Loucy (cell line): ENCODE data around the gene POLR1D.

Experiments used
- H2AFZ ChIP-seq: fragments of 200-600 bp; sonication (generic); 2 replicates; pipeline ENCODE4 v1.6.0; 2016; ENCODE audit warnings: antibody characterized with exemption, mild to moderate bottlenecking, low read length, moderate library complexity
- H3F3A ChIP-seq: fragments of 200-600 bp; 2 replicates; pipeline ENCODE4 v1.6.0; 2016; ENCODE audit warnings: antibody characterized with exemption, low read depth, mild to moderate bottlenecking
- H3K27me3 ChIP-seq: fragments of 200-600 bp; sonication (generic); 2 replicates; pipeline ENCODE4 v1.6.1; 2014; ENCODE audit warnings: low read length, mild to moderate bottlenecking; ENCODE audit not compliant: insufficient read depth, poor library complexity, severe bottlenecking
- H3K36me3 ChIP-seq: fragments of 200-600 bp; sonication (generic); 2 replicates; pipeline ENCODE4 v1.6.1; 2016; ENCODE audit warnings: low read length; ENCODE audit not compliant: insufficient read depth
- H3K4me1 ChIP-seq: fragments of 200-600 bp; sonication (generic); 2 replicates; pipeline ENCODE4 v1.5.1; 2014; ENCODE audit warnings: low read length, mild to moderate bottlenecking; ENCODE audit not compliant: insufficient read depth, poor library complexity, severe bottlenecking
- H3K4me2 ChIP-seq: fragments of 200-600 bp; sonication (generic); 2 replicates; pipeline ENCODE4 v1.6.0; 2014; ENCODE audit warnings: antibody characterized with exemption, low read length, low read depth, mild to moderate bottlenecking; ENCODE audit not compliant: poor library complexity, severe bottlenecking
- H3K4me3 ChIP-seq: fragments of 200-600 bp; sonication (generic); 2 replicates; pipeline ENCODE4 v1.5.1; 2014; ENCODE audit warnings: low read length, mild to moderate bottlenecking, mixed read lengths; ENCODE audit not compliant: poor library complexity, severe bottlenecking
- H3K79me2 ChIP-seq: fragments of 200-600 bp; sonication (generic); 2 replicates; pipeline ENCODE4 v1.6.1; 2014; ENCODE audit warnings: low read length; ENCODE audit not compliant: insufficient read depth
- H3K9ac ChIP-seq: fragments of 200-600 bp; sonication (generic); 2 replicates; pipeline ENCODE4 v1.6.0; 2014; ENCODE audit warnings: mild to moderate bottlenecking, low read depth, low read length, moderate library complexity; ENCODE audit not compliant: poor library complexity, severe bottlenecking
- H3K9me2 ChIP-seq: fragments of 200-600 bp; sonication (generic); replicated peaks from 2 replicates; pipeline ENCODE4 v1.6.1; 2016; ENCODE audit warnings: low read depth, low read length, mixed read lengths
- H3K9me3 ChIP-seq: fragments of 200-600 bp; sonication (generic); 2 replicates; pipeline ENCODE4 v1.6.1; 2014; ENCODE audit warnings: mild to moderate bottlenecking, antibody characterized with exemption, low read length, low read depth; ENCODE audit not compliant: insufficient read depth
- H4K20me1 ChIP-seq: fragments of 200-600 bp; sonication (generic); 2 replicates; pipeline ENCODE4 v1.6.0; 2014; ENCODE audit warnings: antibody characterized with exemption, low read length, mild to moderate bottlenecking; ENCODE audit not compliant: insufficient read depth, poor library complexity, severe bottlenecking
- CTCF ChIP-seq: fragments of 200-600 bp; sonication (generic); conservative IDR thresholded peaks from 2 replicates; pipeline ENCODE4 v1.5.1; 2014; ENCODE audit warnings: mild to moderate bottlenecking, antibody characterized with exemption, low read length
- EZH2phosphoT487 ChIP-seq: fragments of 200-600 bp; IDR thresholded peaks from 2 replicates; pipeline ENCODE4 v1.6.1; 2018; ENCODE audit warnings: antibody characterized with exemption, mild to moderate bottlenecking, moderate library complexity, borderline replicate concordance

The POLR1D gene

GRCh38 chr13:27599845-27600553, 21.7 kb upstream of the POLR1D start:
- Histone ChIP-seq H3K4me2 (no peak overlapping the region), H3K36me3 (no peaks in the 10 kb centered on the region), H4K20me1 (peaks cover 7% of the 10 kb centered on the region), H2AFZ (no peak overlapping the region), H3K4me3 (no peak overlapping the region), H3F3A (no peaks in the 10 kb centered on the region), H3K79me2 (peaks cover 93% of the 10 kb centered on the region), H3K9me2 (no peaks in the 10 kb centered on the region), H3K4me1 (peaks cover 29% of the 10 kb centered on the region), H3K9ac (no peak overlapping the region), H3K9me3 (no peaks in the 10 kb centered on the region), H3K27me3 (no peaks in the 10 kb centered on the region)
- TF ChIP-seq CTCF (no peak), EZH2phosphoT487 (no peak)

- H3K36me3 ChIP-seq, result no peaks in the 10 kb centered on the region
- no peaks in the 10 kb centered on the region for H3K9me2 ChIP-seq
- H2AFZ ChIP-seq, result no peak overlapping the region
- no peak for TF ChIP-seq EZH2phosphoT487
- no peak for TF ChIP-seq CTCF
- H4K20me1 ChIP-seq, result peaks cover 6% of the 10 kb centered on the region
- peaks cover 29% of the 10 kb centered on the region for H3K4me1 ChIP-seq
- H3K27me3 ChIP-seq, result no peaks in the 10 kb centered on the region
- H3K79me2 ChIP-seq, result peaks cover 93% of the 10 kb centered on the region
- H3K4me3 ChIP-seq, result no peak overlapping the region
- H3K9ac ChIP-seq, result no peak overlapping the region
- H3K4me2 ChIP-seq, result no peak overlapping the region
- no peaks in the 10 kb centered on the region for H3K9me3 ChIP-seq
- H3F3A ChIP-seq, result no peaks in the 10 kb centered on the region
Measured at GRCh38 chr13:27600711-27601110, 21.0 kb upstream of the POLR1D start.

- Histone ChIP-seq H3K79me2 (peaks cover 93% of the 10 kb centered on the region), H4K20me1 (peaks cover 6% of the 10 kb centered on the region)
- no peak for TF ChIP-seq CTCF
- TF ChIP-seq EZH2phosphoT487, result no peak
Measured at GRCh38 chr13:27601208-27601607, 20.5 kb upstream of the POLR1D start.

More at GRCh38 chr13:27601208-27601607, 20.5 kb upstream of the POLR1D start:
- Histone ChIP-seq H2AFZ (no peak overlapping the region), H3K4me2 (no peak overlapping the region), H3K9me2 (no peaks in the 10 kb centered on the region), H3K36me3 (no peaks in the 10 kb centered on the region), H3K4me3 (no peak overlapping the region), H3F3A (no peaks in the 10 kb centered on the region), H3K9me3 (no peaks in the 10 kb centered on the region), H3K9ac (no peak overlapping the region), H3K4me1 (peaks cover 32% of the 10 kb centered on the region), H3K27me3 (no peaks in the 10 kb centered on the region)
